ENCODE results near the gene RNF207. TPM values are rescaled to one million over a fixed set of nuclear protein-coding genes. Genes with fewer than 3 reads are reported as not detected.

RNF207 gene
- polyA plus RNA-seq, 1 of the 3 experiments (the other 2 are of a cell fraction): 25.4 TPM

DNA sequence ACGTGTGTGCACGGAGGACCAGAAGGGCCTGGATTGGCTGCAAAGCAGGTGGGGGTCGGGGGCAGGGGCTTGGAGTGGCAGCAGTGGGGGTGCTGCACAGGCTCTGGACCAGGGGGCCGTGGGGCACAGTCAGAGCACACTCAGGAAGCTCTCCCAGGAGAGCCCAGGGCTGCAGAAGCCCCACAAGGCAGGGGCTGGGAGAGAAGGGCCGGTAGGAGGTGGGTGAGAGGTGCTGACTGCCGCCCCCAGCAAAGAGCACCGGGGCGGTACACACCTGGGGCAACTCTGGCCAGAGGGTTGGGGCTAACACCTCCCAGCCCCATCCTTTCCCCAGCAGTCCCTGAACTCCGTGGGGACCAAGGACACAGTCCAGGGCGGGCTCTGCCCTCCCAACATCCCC, 39.7 kb upstream of the RNF207 start (continued):
- TF ChIP-seq, protein P1, sequence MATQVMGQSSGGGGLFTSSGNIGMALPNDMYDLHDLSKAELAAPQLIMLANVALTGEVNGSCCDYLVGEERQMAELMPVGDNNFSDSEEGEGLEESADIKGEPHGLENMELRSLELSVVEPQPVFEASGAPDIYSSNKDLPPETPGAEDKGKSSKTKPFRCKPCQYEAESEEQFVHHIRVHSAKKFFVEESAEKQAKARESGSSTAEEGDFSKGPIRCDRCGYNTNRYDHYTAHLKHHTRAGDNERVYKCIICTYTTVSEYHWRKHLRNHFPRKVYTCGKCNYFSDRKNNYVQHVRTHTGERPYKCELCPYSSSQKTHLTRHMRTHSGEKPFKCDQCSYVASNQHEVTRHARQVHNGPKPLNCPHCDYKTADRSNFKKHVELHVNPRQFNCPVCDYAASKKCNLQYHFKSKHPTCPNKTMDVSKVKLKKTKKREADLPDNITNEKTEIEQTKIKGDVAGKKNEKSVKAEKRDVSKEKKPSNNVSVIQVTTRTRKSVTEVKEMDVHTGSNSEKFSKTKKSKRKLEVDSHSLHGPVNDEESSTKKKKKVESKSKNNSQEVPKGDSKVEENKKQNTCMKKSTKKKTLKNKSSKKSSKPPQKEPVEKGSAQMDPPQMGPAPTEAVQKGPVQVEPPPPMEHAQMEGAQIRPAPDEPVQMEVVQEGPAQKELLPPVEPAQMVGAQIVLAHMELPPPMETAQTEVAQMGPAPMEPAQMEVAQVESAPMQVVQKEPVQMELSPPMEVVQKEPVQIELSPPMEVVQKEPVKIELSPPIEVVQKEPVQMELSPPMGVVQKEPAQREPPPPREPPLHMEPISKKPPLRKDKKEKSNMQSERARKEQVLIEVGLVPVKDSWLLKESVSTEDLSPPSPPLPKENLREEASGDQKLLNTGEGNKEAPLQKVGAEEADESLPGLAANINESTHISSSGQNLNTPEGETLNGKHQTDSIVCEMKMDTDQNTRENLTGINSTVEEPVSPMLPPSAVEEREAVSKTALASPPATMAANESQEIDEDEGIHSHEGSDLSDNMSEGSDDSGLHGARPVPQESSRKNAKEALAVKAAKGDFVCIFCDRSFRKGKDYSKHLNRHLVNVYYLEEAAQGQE (IDR thresholded peaks at IDR 0.05; ENCODE audit: low read depth, low read length): no peak
- TF ChIP-seq, protein P2, sequence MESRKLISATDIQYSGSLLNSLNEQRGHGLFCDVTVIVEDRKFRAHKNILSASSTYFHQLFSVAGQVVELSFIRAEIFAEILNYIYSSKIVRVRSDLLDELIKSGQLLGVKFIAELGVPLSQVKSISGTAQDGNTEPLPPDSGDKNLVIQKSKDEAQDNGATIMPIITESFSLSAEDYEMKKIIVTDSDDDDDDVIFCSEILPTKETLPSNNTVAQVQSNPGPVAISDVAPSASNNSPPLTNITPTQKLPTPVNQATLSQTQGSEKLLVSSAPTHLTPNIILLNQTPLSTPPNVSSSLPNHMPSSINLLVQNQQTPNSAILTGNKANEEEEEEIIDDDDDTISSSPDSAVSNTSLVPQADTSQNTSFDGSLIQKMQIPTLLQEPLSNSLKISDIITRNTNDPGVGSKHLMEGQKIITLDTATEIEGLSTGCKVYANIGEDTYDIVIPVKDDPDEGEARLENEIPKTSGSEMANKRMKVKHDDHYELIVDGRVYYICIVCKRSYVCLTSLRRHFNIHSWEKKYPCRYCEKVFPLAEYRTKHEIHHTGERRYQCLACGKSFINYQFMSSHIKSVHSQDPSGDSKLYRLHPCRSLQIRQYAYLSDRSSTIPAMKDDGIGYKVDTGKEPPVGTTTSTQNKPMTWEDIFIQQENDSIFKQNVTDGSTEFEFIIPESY (IDR thresholded peaks at IDR 0.05; ENCODE audit: borderline replicate concordance, low read depth): no peak
- no peak for TF ChIP-seq POLR2AphosphoS5 (IDR thresholded peaks at IDR 0.05; ENCODE audit: low read depth, low read length)

DNA sequence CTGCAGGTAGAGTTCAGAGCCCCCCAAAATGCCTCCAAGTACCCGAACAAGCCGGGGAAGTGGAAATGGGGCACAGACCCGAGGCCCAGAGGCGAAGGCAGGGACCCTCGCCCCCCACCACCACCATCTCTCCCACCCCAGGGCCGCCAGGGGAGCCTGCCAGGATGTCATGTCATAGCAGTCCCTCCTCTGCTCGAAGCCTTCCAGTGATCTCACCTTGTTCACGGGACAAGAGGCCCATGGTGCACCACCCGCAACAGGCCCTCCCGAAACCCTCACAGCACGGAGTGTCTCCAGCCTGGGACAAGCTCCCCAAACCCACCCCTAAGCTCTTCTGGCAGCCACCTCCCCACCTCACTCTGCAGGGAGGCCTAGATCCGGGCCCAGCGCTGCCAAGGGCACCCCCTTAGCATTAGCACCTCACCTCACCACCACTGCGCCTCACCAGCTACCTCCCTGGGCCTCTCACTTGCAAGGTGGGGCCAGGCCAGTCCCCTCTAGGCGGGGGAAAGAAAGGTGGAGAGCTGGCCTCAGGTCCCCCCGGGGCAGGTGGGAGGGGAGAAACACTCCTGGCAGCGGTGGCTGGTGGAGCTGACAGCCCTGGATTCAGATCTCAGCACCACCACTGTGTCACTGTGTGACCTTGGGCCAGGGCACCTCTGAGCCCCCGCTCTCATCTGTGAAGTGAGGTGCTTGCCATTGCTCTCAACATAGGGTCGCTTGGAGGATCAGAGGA, 39.1 kb upstream of the RNF207 start:
- Histone ChIP-seq H3K4me2 (no peak overlapping the region), H3K9ac (no peak overlapping the region), H4K20me1 (ENCODE audit: insufficient read depth) (no peaks in the 10 kb centered on the region), H3K27me3 (ENCODE audit: insufficient read depth) (no peaks in the 10 kb centered on the region), H3K4me1 (ENCODE audit: control insufficient read depth in 1 of 2, insufficient read depth in 2 of 2, low read depth in 1 of 2, low read length in 1 of 2) (peaks cover 0 to 41% of the 10 kb centered on the region in 2 experiments; a peak in 1 of 4 replicates), H3F3A (replicated peaks; ENCODE audit: insufficient read depth) (no peaks in the 10 kb centered on the region), H3K4me3 (ENCODE audit: low read depth in 2 of 2, low read length in 1 of 2) (no peak overlapping the region), H2AFZ (ENCODE audit: low read depth) (no peak overlapping the region), H3K9me2 (no peaks in the 10 kb centered on the region), H3K9me3 (no peaks in the 10 kb centered on the region), H3K79me2 (ENCODE audit: insufficient read depth) (no peaks in the 10 kb centered on the region), H3K27ac (ENCODE audit: low read depth in 2 of 2, low read length in 1 of 2) (no peak overlapping the region), H3K36me3 (replicated peaks in 1 of 2; ENCODE audit: control insufficient read depth in 1 of 2, insufficient read depth in 2 of 2, low read length in 1 of 2) (no peaks in the 10 kb centered on the region)
- DNase-seq: no peak
- 36% methylated on average over 6 of the region's 19 CpGs for WGBS (ENCODE audit: low lambda C conversion rate)
- ChIA-PET POLR2A (no interaction called here), CTCF (interaction anchor here (1.1 to 2.5 kb wide), 5 partner anchors 14 to 106 kb away, joined by 3 to 10 read pairs (median 4); no protein-coding TSS in a partner anchor)
- TF ChIP-seq, protein P3, sequence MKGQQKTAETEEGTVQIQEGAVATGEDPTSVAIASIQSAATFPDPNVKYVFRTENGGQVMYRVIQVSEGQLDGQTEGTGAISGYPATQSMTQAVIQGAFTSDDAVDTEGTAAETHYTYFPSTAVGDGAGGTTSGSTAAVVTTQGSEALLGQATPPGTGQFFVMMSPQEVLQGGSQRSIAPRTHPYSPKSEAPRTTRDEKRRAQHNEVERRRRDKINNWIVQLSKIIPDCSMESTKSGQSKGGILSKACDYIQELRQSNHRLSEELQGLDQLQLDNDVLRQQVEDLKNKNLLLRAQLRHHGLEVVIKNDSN (IDR thresholded peaks at IDR 0.05; ENCODE audit: borderline replicate concordance, low read depth): no peak
- no peak for TF ChIP-seq MEF2A (IDR thresholded peaks at IDR 0.05; ENCODE audit: borderline replicate concordance, low read depth)
- TF ChIP-seq, protein P2 (IDR thresholded peaks at IDR 0.05; ENCODE audit: borderline replicate concordance, low read depth): no peak
- TF ChIP-seq JUND (IDR thresholded peaks at IDR 0.05): no peak
- no peak for TF ChIP-seq EZH2phosphoT487 (IDR thresholded peaks at IDR 0.05; ENCODE audit: borderline replicate concordance, low read depth)
- TF ChIP-seq, protein P4, sequence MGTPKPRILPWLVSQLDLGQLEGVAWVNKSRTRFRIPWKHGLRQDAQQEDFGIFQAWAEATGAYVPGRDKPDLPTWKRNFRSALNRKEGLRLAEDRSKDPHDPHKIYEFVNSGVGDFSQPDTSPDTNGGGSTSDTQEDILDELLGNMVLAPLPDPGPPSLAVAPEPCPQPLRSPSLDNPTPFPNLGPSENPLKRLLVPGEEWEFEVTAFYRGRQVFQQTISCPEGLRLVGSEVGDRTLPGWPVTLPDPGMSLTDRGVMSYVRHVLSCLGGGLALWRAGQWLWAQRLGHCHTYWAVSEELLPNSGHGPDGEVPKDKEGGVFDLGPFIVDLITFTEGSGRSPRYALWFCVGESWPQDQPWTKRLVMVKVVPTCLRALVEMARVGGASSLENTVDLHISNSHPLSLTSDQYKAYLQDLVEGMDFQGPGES (IDR thresholded peaks at IDR 0.05; ENCODE audit: low read depth, low read length): no peak
- no peak for TF ChIP-seq TCF12 (IDR thresholded peaks at IDR 0.05)
- TF ChIP-seq, protein P5, sequence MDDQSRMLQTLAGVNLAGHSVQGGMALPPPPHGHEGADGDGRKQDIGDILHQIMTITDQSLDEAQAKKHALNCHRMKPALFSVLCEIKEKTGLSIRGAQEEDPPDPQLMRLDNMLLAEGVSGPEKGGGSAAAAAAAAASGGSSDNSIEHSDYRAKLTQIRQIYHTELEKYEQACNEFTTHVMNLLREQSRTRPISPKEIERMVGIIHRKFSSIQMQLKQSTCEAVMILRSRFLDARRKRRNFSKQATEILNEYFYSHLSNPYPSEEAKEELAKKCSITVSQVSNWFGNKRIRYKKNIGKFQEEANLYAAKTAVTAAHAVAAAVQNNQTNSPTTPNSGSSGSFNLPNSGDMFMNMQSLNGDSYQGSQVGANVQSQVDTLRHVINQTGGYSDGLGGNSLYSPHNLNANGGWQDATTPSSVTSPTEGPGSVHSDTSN (IDR thresholded peaks at IDR 0.05): no peak
- TF ChIP-seq RFX5 (IDR thresholded peaks at IDR 0.05; ENCODE audit: low read length): no peak
- TF ChIP-seq POLR2AphosphoS5 (IDR thresholded peaks at IDR 0.05; ENCODE audit: low read depth, low read length): no peak
- TF ChIP-seq, protein P6, sequence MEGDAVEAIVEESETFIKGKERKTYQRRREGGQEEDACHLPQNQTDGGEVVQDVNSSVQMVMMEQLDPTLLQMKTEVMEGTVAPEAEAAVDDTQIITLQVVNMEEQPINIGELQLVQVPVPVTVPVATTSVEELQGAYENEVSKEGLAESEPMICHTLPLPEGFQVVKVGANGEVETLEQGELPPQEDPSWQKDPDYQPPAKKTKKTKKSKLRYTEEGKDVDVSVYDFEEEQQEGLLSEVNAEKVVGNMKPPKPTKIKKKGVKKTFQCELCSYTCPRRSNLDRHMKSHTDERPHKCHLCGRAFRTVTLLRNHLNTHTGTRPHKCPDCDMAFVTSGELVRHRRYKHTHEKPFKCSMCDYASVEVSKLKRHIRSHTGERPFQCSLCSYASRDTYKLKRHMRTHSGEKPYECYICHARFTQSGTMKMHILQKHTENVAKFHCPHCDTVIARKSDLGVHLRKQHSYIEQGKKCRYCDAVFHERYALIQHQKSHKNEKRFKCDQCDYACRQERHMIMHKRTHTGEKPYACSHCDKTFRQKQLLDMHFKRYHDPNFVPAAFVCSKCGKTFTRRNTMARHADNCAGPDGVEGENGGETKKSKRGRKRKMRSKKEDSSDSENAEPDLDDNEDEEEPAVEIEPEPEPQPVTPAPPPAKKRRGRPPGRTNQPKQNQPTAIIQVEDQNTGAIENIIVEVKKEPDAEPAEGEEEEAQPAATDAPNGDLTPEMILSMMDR (IDR thresholded peaks at IDR 0.05): no peak
- no peak for TF ChIP-seq FOXM1 (IDR thresholded peaks at IDR 0.05; ENCODE audit: low read depth)
- no peak for TF ChIP-seq RAD21 (IDR thresholded peaks at IDR 0.05; ENCODE audit: low read length)
- no peak for TF ChIP-seq SMC3 (IDR thresholded peaks at IDR 0.05; ENCODE audit: low read depth, low read length)
- TF ChIP-seq EP300 (IDR thresholded peaks at IDR 0.05; ENCODE audit: borderline replicate concordance in 1 of 2, low read depth in 1 of 2, low read length in 1 of 2): no peak
- no peak for TF ChIP-seq ELF1 (IDR thresholded peaks at IDR 0.05)

All from SK-N-SH (cell line).